Activated CD8-positive, alpha-beta memory T cell treated with anti-CD3 and anti-CD28 coated beads for 1 hour (primary cell): ENCODE data around the gene CDC42BPA.

ENCODE experiments used
- DNase-seq, 2 donors: peaks; one replicate each; pipeline ENCODE4 v3.0.0-alpha.2; 2020; ENCODE audit warnings: low read depth in 1 of 2; ENCODE audit errors: extremely low read depth in 1 of 2

The CDC42BPA gene

GRCh38 chr1:227215863-227216510 is 102.3 kb downstream of the CDC42BPA start:
- DNase-seq: no peak

- no peak for DNase-seq
Observed at GRCh38 chr1:227214207-227214606, 104.1 kb downstream of the CDC42BPA start.

GRCh38 chr1:227213426-227213825 is 104.9 kb downstream of the CDC42BPA start:
- DNase-seq: no peak

GRCh38 chr1:227212164-227212563 is 106.1 kb downstream of the CDC42BPA start:
- no peak for DNase-seq

- DNase-seq: no peak
Observed at GRCh38 chr1:227210604-227211003, 107.7 kb downstream of the CDC42BPA start.

- DNase-seq: no peak
Observed at GRCh38 chr1:227197064-227197463, 121.2 kb downstream of the CDC42BPA start.

- no peak for DNase-seq
Observed at GRCh38 chr1:227192163-227192562, 126.1 kb downstream of the CDC42BPA start.

GRCh38 chr1:227191607-227192006 is 126.7 kb downstream of the CDC42BPA start:
- DNase-seq: no peak

GRCh38 chr1:227190321-227190720 is 128.0 kb downstream of the CDC42BPA start:
- no peak for DNase-seq

- no peak for DNase-seq
Observed at GRCh38 chr1:227185291-227185690, 133.0 kb downstream of the CDC42BPA start.

GRCh38 chr1:227182012-227182411 is 136.3 kb downstream of the CDC42BPA start:
- no peak for DNase-seq

- DNase-seq: no peak
Observed at GRCh38 chr1:227175611-227176010, 142.7 kb downstream of the CDC42BPA start.

GRCh38 chr1:227174164-227174563 is 144.1 kb downstream of the CDC42BPA start:
- no peak for DNase-seq

GRCh38 chr1:227170361-227171166 is 147.7 kb downstream of the CDC42BPA start:
- no peak for DNase-seq

- no peak for DNase-seq
Observed at GRCh38 chr1:227169343-227169742, 148.9 kb downstream of the CDC42BPA start.

GRCh38 chr1:227167276-227168101 is 150.8 kb downstream of the CDC42BPA start:
- no peak for DNase-seq

- no peak for DNase-seq
Observed at GRCh38 chr1:227166559-227166958, 151.7 kb downstream of the CDC42BPA start.

GRCh38 chr1:227161470-227161869 is 156.8 kb downstream of the CDC42BPA start:
- DNase-seq: no peak

- no peak for DNase-seq
Observed at GRCh38 chr1:227156520-227156919, 161.8 kb downstream of the CDC42BPA start.

- no peak for DNase-seq
Observed at GRCh38 chr1:227155688-227156087, 162.6 kb downstream of the CDC42BPA start.

- DNase-seq: no peak
Observed at GRCh38 chr1:227155004-227155403, 163.3 kb downstream of the CDC42BPA start.
